IPS-NIHi7 (cell line): ENCODE measurements around the gene GPM6B.

Source experiments
- DNase-seq: peaks from one replicate; pipeline ENCODE4 v3.0.0; 2012; ENCODE audit warnings: mixed read lengths; ENCODE audit errors: extremely low spot score

GPM6B gene

GRCh38 chrX:13825178-13825762, 8.4 kb upstream of the GPM6B start:
- DNase-seq = no peak

GRCh38 chrX:13824746-13825145, 7.9 kb upstream of the GPM6B start:
- DNase-seq = no peak

- no peak for DNase-seq
These were observed 4.8 kb upstream of the GPM6B start for GRCh38 chrX:13821738-13822137.

GRCh38 chrX:13816176-13816575, 717 bp downstream of the GPM6B start:
- no peak for DNase-seq

- no peak for DNase-seq
These were observed 1.2 kb downstream of the GPM6B start for GRCh38 chrX:13815664-13816063.

- DNase-seq = no peak
These were observed 8.0 kb downstream of the GPM6B start for GRCh38 chrX:13808865-13809264.

GRCh38 chrX:13808293-13808692, 8.6 kb downstream of the GPM6B start:
- no peak for DNase-seq

GRCh38 chrX:13805241-13805640, 11.7 kb downstream of the GPM6B start:
- DNase-seq = no peak

GRCh38 chrX:13803116-13803515, 13.8 kb downstream of the GPM6B start:
- peak; percentile 67 for DNase-seq

- no peak for DNase-seq
These were observed 18.7 kb downstream of the GPM6B start for GRCh38 chrX:13798184-13798583.

GRCh38 chrX:13797512-13797911, 19.4 kb downstream of the GPM6B start:
- no peak for DNase-seq

GRCh38 chrX:13794417-13794816, 22.5 kb downstream of the GPM6B start:
- DNase-seq = no peak

GRCh38 chrX:13793897-13794296, 23.0 kb downstream of the GPM6B start:
- no peak for DNase-seq

GRCh38 chrX:13791559-13791958, 25.3 kb downstream of the GPM6B start:
- no peak for DNase-seq

GRCh38 chrX:13791145-13791544, 25.7 kb downstream of the GPM6B start:
- no peak for DNase-seq

- DNase-seq = no peak
These were observed 26.4 kb downstream of the GPM6B start for GRCh38 chrX:13790206-13791131.

- no peak for DNase-seq
These were observed 30.8 kb downstream of the GPM6B start for GRCh38 chrX:13786048-13786447.

- DNase-seq = no peak
These were observed 35.9 kb downstream of the GPM6B start for GRCh38 chrX:13780868-13781427.

- DNase-seq = peak; percentile 64
These were observed 38.0 kb downstream of the GPM6B start for GRCh38 chrX:13778916-13779315.

- DNase-seq = no peak
These were observed 40.5 kb downstream of the GPM6B start for GRCh38 chrX:13776387-13776786.

GRCh38 chrX:13775837-13776236, 41.1 kb downstream of the GPM6B start:
- DNase-seq = no peak

GRCh38 chrX:13774696-13775095, 42.2 kb downstream of the GPM6B start:
- DNase-seq = no peak

GRCh38 chrX:13770013-13770535, 46.8 kb downstream of the GPM6B start:
- no peak for DNase-seq
